ENCODE measurements around the gene ZNF436.

- TF ChIP-seq CTCF (IDR thresholded peaks at IDR 0.05): peak; percentile 95
- TF ChIP-seq EZH2 (IDR thresholded peaks at IDR 0.05; ENCODE audit: borderline replicate concordance, insufficient read depth, low read depth, low read length, poor library complexity, severe bottlenecking): no peak
These were observed 34.3 kb upstream of the ZNF436 start for GRCh38 chr1:23403735-23404486.
